ENCODE results near the gene FLOT2. TPM values are rescaled to one million over a fixed set of nuclear protein-coding genes. Genes with fewer than 3 reads are reported as not detected.

Gene FLOT2
- total RNA-seq, 1 experiment from 2014 or later = 98.1 TPM

- TF ChIP-seq FOSL1 (IDR thresholded peaks at IDR 0.05; ENCODE audit: low read depth) = no peak
- TF ChIP-seq POLR2AphosphoS5 (IDR thresholded peaks at IDR 0.05; ENCODE audit: low read depth, low read length) = no peak
Observed at GRCh38 chr17:28912938-28913333, 15.4 kb upstream of the FLOT2 start (continued).

DNA sequence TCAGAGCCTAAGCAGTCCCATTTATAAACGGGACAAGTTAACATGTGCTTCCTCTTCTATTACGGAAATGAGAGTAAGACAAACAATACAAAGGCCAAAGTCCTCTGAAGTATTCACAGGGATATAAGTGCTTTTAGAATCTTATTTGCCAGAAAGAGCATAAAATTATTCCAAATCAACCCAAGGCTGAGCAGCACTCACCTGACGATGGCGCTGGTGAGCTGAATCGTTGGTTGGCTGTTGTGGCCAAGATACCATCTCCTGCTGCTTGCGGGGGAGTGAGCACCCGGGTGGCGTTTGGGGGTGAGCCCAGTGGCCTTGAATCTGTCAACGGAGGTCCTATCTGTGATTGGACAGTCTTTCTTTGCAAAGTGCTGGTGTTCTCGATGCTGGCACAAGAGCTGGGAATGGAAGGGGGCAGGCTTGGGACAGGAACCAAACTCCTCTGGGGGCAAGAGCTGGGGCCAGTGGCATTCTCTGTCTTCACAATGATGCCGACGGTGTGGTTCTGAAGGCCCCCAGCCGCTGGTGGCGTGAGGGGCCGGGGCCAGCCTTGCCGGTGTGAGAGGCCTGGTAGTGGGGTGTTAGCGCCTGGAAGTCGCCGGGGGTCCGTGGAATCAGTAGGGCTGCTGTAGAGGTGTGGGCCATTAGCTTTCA, 14.9 kb upstream of the FLOT2 start:
- no peak overlapping the region for H2AFZ ChIP-seq (ENCODE audit: low read depth, low read length, poor library complexity, severe bottlenecking)
- CTCF ChIA-PET = interaction anchor here (0.8 kb wide), 1 partner anchor 39 kb away, joined by 3 read pairs; the partner anchor contains the start of gene PHF12

More for the DNA sequence above, 14.9 kb upstream of the FLOT2 start:
- no peaks in the 10 kb centered on the region for H3K9me3 ChIP-seq (ENCODE audit: control insufficient read depth in 1 of 2, insufficient read depth in 1 of 2, low read depth in 1 of 2, low read length in 2 of 2)
- BruUV-seq (replicated peaks) = no TSS peak
- no peaks in the 10 kb centered on the region for H4K20me1 ChIP-seq (ENCODE audit: insufficient read depth)
- TF ChIP-seq JUND (IDR thresholded peaks at IDR 0.05) (no peak), SP1 (IDR thresholded peaks at IDR 0.05; ENCODE audit: low read depth) (no peak), CTCF (IDR thresholded peaks at IDR 0.05 in 2 of 3, conservative IDR thresholded peaks at IDR 0.05 in 1 of 3; ENCODE audit: borderline replicate concordance in 1 of 3, insufficient read depth in 1 of 3, low read depth in 2 of 3, low read length in 2 of 3) (peak in 2 of 3 experiments; percentile 20 to 52; a peak in 2 of 6 replicates), YY1 (IDR thresholded peaks at IDR 0.05; ENCODE audit: extremely low read depth, insufficient replicate concordance, low read depth, low read length) (no peak), ZFX (IDR thresholded peaks at IDR 0.05) (no peak), EZH2 (IDR thresholded peaks at IDR 0.05) (no peak), SIN3A (IDR thresholded peaks at IDR 0.05; ENCODE audit: low read depth) (no peak)
- no peak overlapping the region; the same call in 1 of the 2 replicates for H3K27ac ChIP-seq (ENCODE audit: low read depth, low read length)
- no peak overlapping the region for H3K4me2 ChIP-seq (ENCODE audit: low read length)
- H3K9ac ChIP-seq (ENCODE audit: low read length) = no peak overlapping the region
- no peaks in the 10 kb centered on the region for H3K79me2 ChIP-seq (ENCODE audit: insufficient read depth, low read length)
- ChIA-PET RAD21 (ENCODE audit: low non-redundant PET in 1 of 2, low total read pairs in 2 of 2, uncharacterized antibody in 2 of 2, unreplicated experiment in 2 of 2) (no interaction called here), POLR2A (no interaction called here)
- H3K9me2 ChIP-seq (ENCODE audit: insufficient read depth) = no peaks in the 10 kb centered on the region
- peaks cover 76 to 89% of the 10 kb centered on the region in 2 experiments for H3K36me3 ChIP-seq (ENCODE audit: control insufficient read depth in 1 of 2, insufficient read depth in 2 of 2, low read length in 2 of 2)
- DNase-seq (ENCODE audit: low read depth, low spot score) = no peak
- 0 out of 2 replicates have a peak, but pooled peaks have one; percentile 15 for ATAC-seq
- no peaks in the 10 kb centered on the region for H3K4me1 ChIP-seq (ENCODE audit: control insufficient read depth in 1 of 2, insufficient read depth in 2 of 2, low read length in 2 of 2)
- intact Hi-C loops (cut with micrococcal nuclease) = no loop called here
- H3K27me3 ChIP-seq (ENCODE audit: insufficient read depth, low read length) = no peaks in the 10 kb centered on the region
- H3K4me3 ChIP-seq (replicated peaks in 1 of 2; ENCODE audit: low read depth in 1 of 2, low read length in 2 of 2) = no peak overlapping the region

Measured in HCT116 (cell line).